GM12878 (cell line): ENCODE data around the gene FNDC3B.
A peak's percentile ranks its signal among the peaks of the same experiment; 100 is the strongest.

Experiments used
- CEBPB ChIP-seq, 2 experiments: fragments of 150-350 bp in 1 of 2; IDR thresholded peaks; 2 replicates each; pipeline ENCODE4 v1.6.1; 2012 to 2014; ENCODE audit warnings: low read depth in 2 of 2, low read length in 2 of 2, borderline replicate concordance in 1 of 2, inconsistent platforms in 1 of 2
- CTCF ChIP-seq, 3 experiments: IDR thresholded peaks in 2 of 3; conservative IDR thresholded peaks in 1 of 3; 2 replicates each; pipeline ENCODE4 v1.5.1; 2011; ENCODE audit warnings: low read depth in 3 of 3, low read length in 3 of 3, mild to moderate bottlenecking in 3 of 3, control low read depth in 2 of 3, moderate library complexity in 2 of 3, inconsistent platforms in 1 of 3, mixed read lengths in 1 of 3; ENCODE audit not compliant: control insufficient read depth in 2 of 3, insufficient read depth in 1 of 3; ENCODE audit errors: extremely low read depth in 1 of 3
- E4F1 ChIP-seq: fragments of 450-650 bp; IDR thresholded peaks from 2 replicates; pipeline ENCODE4 v1.6.1; 2018; ENCODE audit warnings: borderline replicate concordance, mild to moderate bottlenecking; ENCODE audit not compliant: partially characterized antibody
- EP300 ChIP-seq, 2 experiments: fragments of 150-350 bp in 1 of 2; IDR thresholded peaks; 2 replicates each; pipeline ENCODE4 v1.6.1; 2011 to 2012; ENCODE audit warnings: low read depth in 2 of 2, low read length in 2 of 2, borderline replicate concordance in 1 of 2, improper control_type of control experiment in 1 of 2, inconsistent platforms in 1 of 2; ENCODE audit not compliant: control insufficient read depth in 1 of 2
- MYC ChIP-seq: IDR thresholded peaks from 2 replicates; pipeline ENCODE4 v1.6.1; 2011; ENCODE audit warnings: mild to moderate bottlenecking, low read length, moderate library complexity, inconsistent platforms; ENCODE audit not compliant: insufficient read depth, insufficient replicate concordance, insufficient read length, severe bottlenecking
- NFIC ChIP-seq: IDR thresholded peaks from 2 replicates; pipeline ENCODE4 v1.6.1; 2012; ENCODE audit warnings: low read depth, mild to moderate bottlenecking, inconsistent platforms, low read length, moderate library complexity
- NR2C2 ChIP-seq: IDR thresholded peaks from 2 replicates; pipeline ENCODE4 v1.6.1; 2011; ENCODE audit warnings: borderline replicate concordance, low read depth; ENCODE audit not compliant: control insufficient read depth, insufficient read length
- SIN3A ChIP-seq: IDR thresholded peaks from 2 replicates; pipeline ENCODE4 v1.6.1; 2012; ENCODE audit warnings: low read depth, low read length, improper control_type of control experiment
- SP1 ChIP-seq: IDR thresholded peaks from one replicate; pipeline ENCODE4 v1.6.1; 2011; ENCODE audit warnings: low read depth, low read length
- SREBF1 ChIP-seq: IDR thresholded peaks from 2 replicates; pipeline ENCODE4 v1.6.1; 2012; ENCODE audit warnings: mild to moderate bottlenecking, low read length

GRCh38 chr3:172040078-172040980 lies 951 bp downstream of the FNDC3B start:
- TF ChIP-seq CTCF (IDR thresholded peaks at IDR 0.05 in 2 of 3, conservative IDR thresholded peaks at IDR 0.05 in 1 of 3; ENCODE audit: control insufficient read depth in 2 of 3, extremely low read depth in 1 of 3, insufficient read depth in 1 of 3, low read depth in 3 of 3, low read length in 3 of 3) (peak; percentile 7 to 23 (median 15); a peak in 2 of 6 replicates), E4F1 (no peak), NR2C2 (no peak), SREBF1 (no peak), CEBPB (IDR thresholded peaks at IDR 0.05; ENCODE audit: borderline replicate concordance in 1 of 2, low read depth in 2 of 2, low read length in 2 of 2) (no peak), SP1 (no peak), MYC (no peak), EP300 (IDR thresholded peaks at IDR 0.05; ENCODE audit: borderline replicate concordance in 1 of 2, control insufficient read depth in 1 of 2, low read depth in 2 of 2, low read length in 2 of 2) (no peak), SIN3A (no peak), NFIC (no peak)
